MM.1S (cell line): ENCODE measurements around the gene PCDHGB7.
A peak's percentile ranks its signal among the peaks of the same experiment; 100 is the strongest.
"Not testable (repeated sequence)": the region's sequence is repeated elsewhere in the genome, so short reads cannot be mapped to it uniquely, and the experiment has no call there.

Experiments used
- DNase-seq: peaks from one replicate; pipeline ENCODE4 v3.0.0-alpha.2; 2015
- H2AFZ ChIP-seq: fragments of 300-600 bp; sonication (generic); 2 replicates; pipeline ENCODE4 v1.6.0; 2016; ENCODE audit warnings: antibody characterized with exemption, low read length
- H3F3A ChIP-seq: fragments of 300-600 bp; sonication (generic); 2 replicates; pipeline ENCODE4 v1.6.1; 2016; ENCODE audit warnings: mild to moderate bottlenecking, antibody characterized with exemption, low read length, moderate library complexity, mixed read lengths; ENCODE audit not compliant: insufficient read depth
- H3K27ac ChIP-seq: fragments of 300-600 bp; sonication (generic); 2 replicates; pipeline ENCODE4 v1.5.1; 2016; ENCODE audit warnings: mild to moderate bottlenecking, low read length
- H3K27me3 ChIP-seq: fragments of 300-600 bp; sonication (generic); replicated peaks from 2 replicates; pipeline ENCODE4 v1.6.0; 2016; ENCODE audit warnings: low read length; ENCODE audit not compliant: insufficient read depth
- H3K36me3 ChIP-seq: fragments of 300-600 bp; sonication (generic); replicated peaks from 2 replicates; pipeline ENCODE4 v1.6.1; 2016; ENCODE audit warnings: mild to moderate bottlenecking, low read length, mixed read lengths; ENCODE audit not compliant: insufficient read depth
- H3K4me1 ChIP-seq: fragments of 300-600 bp; sonication (generic); 2 replicates; pipeline ENCODE4 v1.6.1; 2016; ENCODE audit warnings: low read length, mixed read lengths
- H3K4me2 ChIP-seq: fragments of 300-600 bp; sonication (generic); 2 replicates; pipeline ENCODE4 v1.6.0; 2016; ENCODE audit warnings: low read depth, low read length
- H3K4me3 ChIP-seq: fragments of 300-600 bp; sonication (generic); 2 replicates; pipeline ENCODE4 v1.5.1; 2016; ENCODE audit warnings: low read length, mixed read lengths
- H3K79me2 ChIP-seq: fragments of 300-600 bp; sonication (generic); 2 replicates; pipeline ENCODE4 v1.6.1; 2016; ENCODE audit warnings: mixed run types, low read length, mixed read lengths
- H3K9ac ChIP-seq: fragments of 300-600 bp; sonication (generic); 2 replicates; pipeline ENCODE4 v1.6.1; 2016; ENCODE audit warnings: low read length, mixed read lengths
- H3K9me2 ChIP-seq: fragments of 300-600 bp; sonication (generic); replicated peaks from 2 replicates; pipeline ENCODE4 v1.6.1; 2016; ENCODE audit warnings: mild to moderate bottlenecking, low read length, mixed read lengths; ENCODE audit not compliant: insufficient read depth
- H3K9me3 ChIP-seq: fragments of 300-600 bp; sonication (generic); replicated peaks from 2 replicates; pipeline ENCODE4 v1.6.1; 2016; ENCODE audit warnings: mild to moderate bottlenecking, low read length, mixed read lengths; ENCODE audit not compliant: insufficient read depth
- H4K20me1 ChIP-seq: fragments of 300-600 bp; sonication (generic); 2 replicates; pipeline ENCODE4 v1.6.1; 2016; ENCODE audit warnings: mild to moderate bottlenecking, low read length, moderate library complexity, mixed read lengths; ENCODE audit not compliant: insufficient read depth
- CTCF ChIP-seq: fragments of 300-600 bp; sonication (generic); IDR thresholded peaks from 2 replicates; pipeline ENCODE4 v1.5.1; 2016; ENCODE audit warnings: antibody characterized with exemption, low read length, mixed read lengths
- EZH2 ChIP-seq: fragments of 300-600 bp; sonication (generic); optimal IDR thresholded peaks from 2 replicates; pipeline ENCODE3; 2017; ENCODE audit warnings: low read depth, mild to moderate bottlenecking, antibody characterized with exemption, low read length, mixed read lengths
- EZH2phosphoT487 ChIP-seq: fragments of 300-600 bp; sonication (generic); IDR thresholded peaks from 2 replicates; pipeline ENCODE4 v1.6.1; 2018; ENCODE audit warnings: antibody characterized with exemption, low read length

PCDHGB7 gene

GRCh38 chr5:141382469-141383294, 34.8 kb upstream of the PCDHGB7 start, which contains the start of gene PCDHGA7:
PCDHGA7 (plus strand) TSS chr5:141382742; CDS start chr5:141382900, 158 bp downstream.
- peak within 1 kb of the TSS; percentile 80 for H3K4me3 ChIP-seq
- no peaks in the 10 kb centered on the region for H3K79me2 ChIP-seq
- peak within 1 kb of the TSS; percentile 85 for H2AFZ ChIP-seq
- H3K36me3 ChIP-seq = no peaks in the 10 kb centered on the region
- no peaks in the 10 kb centered on the region for H3K9me3 ChIP-seq
- H3K4me2 ChIP-seq = peak within 1 kb of the TSS; percentile 66
- H3K27me3 ChIP-seq = peaks cover 8% of the 10 kb centered on the region; the same call in 1 of the 2 replicates
- no peaks in the 10 kb centered on the region for H3K9me2 ChIP-seq
- no peaks in the 10 kb centered on the region for H3F3A ChIP-seq
- TF ChIP-seq CTCF = peak; percentile 76
- no peak for TF ChIP-seq EZH2phosphoT487
- H3K27ac ChIP-seq = no peak within 1 kb of the TSS
- H3K4me1 ChIP-seq = no peaks in the 10 kb centered on the region
- peak within 1 kb of the TSS; percentile 23; the same call in 1 of the 2 replicates for H3K9ac ChIP-seq
- DNase-seq = peak; percentile 60
- H4K20me1 ChIP-seq = no peaks in the 10 kb centered on the region

GRCh38 chr5:141383345-141383744, 34.1 kb upstream of the PCDHGB7 start:
- Histone ChIP-seq H3K4me3 (peak overlapping the region; percentile 80), H2AFZ (no peak overlapping the region; the same call in 1 of the 2 replicates), H3K9me2 (no peaks in the 10 kb centered on the region), H3K27ac (no peak overlapping the region), H3K27me3 (peaks cover 6% of the 10 kb centered on the region; the same call in 1 of the 2 replicates), H3K4me1 (no peaks in the 10 kb centered on the region), H3K79me2 (no peaks in the 10 kb centered on the region), H3K4me2 (peak overlapping the region; percentile 66; the same call in 1 of the 2 replicates), H3F3A (no peaks in the 10 kb centered on the region), H3K9me3 (no peaks in the 10 kb centered on the region), H4K20me1 (no peaks in the 10 kb centered on the region), H3K36me3 (no peaks in the 10 kb centered on the region), H3K9ac (no peak overlapping the region)
- no peak for TF ChIP-seq EZH2phosphoT487
- TF ChIP-seq CTCF = no peak
- no peak for TF ChIP-seq EZH2
- DNase-seq = no peak

GRCh38 chr5:141384471-141385267, 32.8 kb upstream of the PCDHGB7 start:
- no peak overlapping the region for H2AFZ ChIP-seq
- no peak for DNase-seq
- no peaks in the 10 kb centered on the region for H3K36me3 ChIP-seq
- no peaks in the 10 kb centered on the region for H3F3A ChIP-seq
- H3K9me3 ChIP-seq = no peaks in the 10 kb centered on the region
- no peaks in the 10 kb centered on the region for H3K4me1 ChIP-seq
- H3K79me2 ChIP-seq = no peaks in the 10 kb centered on the region
- H3K4me3 ChIP-seq = no peak overlapping the region
- H3K27ac ChIP-seq = no peak overlapping the region
- H3K9me2 ChIP-seq = no peaks in the 10 kb centered on the region
- no peak overlapping the region for H3K9ac ChIP-seq
- no peaks in the 10 kb centered on the region for H4K20me1 ChIP-seq
- TF ChIP-seq CTCF = no peak
- TF ChIP-seq EZH2phosphoT487 = no peak
- TF ChIP-seq EZH2 = no peak
- H3K4me2 ChIP-seq = no peak overlapping the region
- H3K27me3 ChIP-seq = peaks cover 6% of the 10 kb centered on the region; the same call in 1 of the 2 replicates

GRCh38 chr5:141387557-141388311, 29.7 kb upstream of the PCDHGB7 start, which contains the start of gene PCDHGB4:
PCDHGB4 (plus strand) TSS chr5:141387698; CDS start chr5:141387885, 187 bp downstream.
- peaks cover 11% of the 10 kb centered on the region; the same call in 1 of the 2 replicates for H3K27me3 ChIP-seq
- not testable (repeated sequence) for H3K4me1 ChIP-seq, H3K4me3 ChIP-seq, H3K9me2 ChIP-seq, H3K27ac ChIP-seq, H3K79me2 ChIP-seq, H3K9ac ChIP-seq, H2AFZ ChIP-seq, H4K20me1 ChIP-seq, H3K9me3 ChIP-seq, H3K36me3 ChIP-seq, DNase-seq, H3F3A ChIP-seq
- H3K4me2 ChIP-seq = peak within 1 kb of the TSS; percentile 43; the same call in 1 of the 2 replicates
